ENCODE data around the gene SCTR. TPM values are rescaled to one million over a fixed set of nuclear protein-coding genes. Genes with fewer than 3 reads are reported as not detected.
"Not testable (repeated sequence)": the region's sequence is repeated elsewhere in the genome, so short reads cannot be mapped to it uniquely, and the experiment has no call there.

Gene SCTR
- polyA plus RNA-seq, 3 donors, result 7.4 to 11.2 (median 8.3) TPM

DNA sequence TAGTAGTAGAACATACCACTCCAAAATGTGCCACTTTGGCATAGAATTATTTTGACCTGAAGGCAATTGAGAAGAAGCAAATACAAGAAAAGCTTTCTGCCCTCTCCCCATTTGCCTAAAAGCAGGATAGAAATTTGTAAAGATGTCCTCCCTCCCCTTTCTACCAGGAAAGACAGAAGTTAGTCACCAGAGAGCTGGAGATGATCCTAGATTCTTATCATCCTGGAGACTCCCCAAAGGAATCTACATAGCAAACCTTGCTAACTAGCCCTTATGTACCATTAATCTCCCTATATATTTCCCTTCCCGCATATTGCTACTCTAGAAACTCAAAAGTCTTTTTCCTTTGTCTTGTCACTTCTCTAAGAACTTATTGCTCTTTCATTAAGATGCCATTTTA is 105.2 kb downstream of the SCTR start:
- no peak for DNase-seq (ENCODE audit: low read depth in 3 of 3, low spot score in 2 of 3)

DNA sequence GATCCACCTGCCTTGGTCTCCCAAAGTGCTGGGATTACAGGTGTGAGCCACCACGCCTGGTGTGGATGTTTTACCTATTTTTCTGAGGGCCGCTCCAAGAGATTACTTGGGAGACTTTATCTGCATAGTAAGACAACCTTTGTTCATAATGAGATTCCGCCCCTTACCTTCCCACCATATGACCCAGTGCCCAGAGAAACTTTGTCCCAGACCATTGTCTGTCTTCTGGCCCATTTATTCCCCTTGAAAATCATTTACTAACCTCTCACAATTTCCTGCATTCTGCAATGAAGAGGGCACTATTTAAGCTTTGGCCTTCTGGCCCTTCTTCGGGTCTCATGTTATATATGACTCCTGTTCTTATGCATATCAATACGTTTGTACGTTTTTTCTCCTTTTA is 106.4 kb downstream of the SCTR start:
- DNase-seq (ENCODE audit: low read depth in 3 of 3, low spot score in 2 of 3), result no peak

DNA sequence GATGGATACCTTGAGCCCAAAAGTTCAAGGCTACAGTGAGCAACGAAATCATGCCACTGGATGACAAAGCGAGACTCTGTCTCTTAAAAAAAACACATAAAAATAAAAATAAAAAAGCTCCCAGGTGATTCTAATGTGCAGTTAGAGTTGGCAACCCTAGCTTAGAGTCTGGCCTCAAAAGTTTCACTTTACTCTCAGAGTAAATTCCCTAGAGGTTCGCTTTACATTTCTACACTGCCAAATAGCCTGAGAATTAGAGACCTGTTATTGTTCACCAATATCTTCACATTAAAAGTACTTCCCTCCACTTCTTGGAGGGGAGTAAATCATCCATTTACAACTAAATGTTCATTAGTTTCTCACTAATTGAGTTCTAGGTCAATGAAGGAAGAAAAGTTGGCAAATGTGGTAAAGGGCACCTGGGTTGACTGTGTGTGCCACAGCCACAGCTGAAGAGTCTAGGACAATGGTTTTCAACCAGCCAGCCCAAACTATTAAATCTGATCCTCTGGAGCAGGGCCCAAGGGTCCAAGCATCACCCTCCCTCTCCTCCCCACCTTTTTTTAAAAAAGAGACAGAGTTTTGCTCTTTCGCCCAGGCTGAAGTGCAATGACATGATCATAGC is 107.9 kb downstream of the SCTR start:
- no peak for DNase-seq (ENCODE audit: low read depth in 3 of 3, low spot score in 2 of 3)

DNA sequence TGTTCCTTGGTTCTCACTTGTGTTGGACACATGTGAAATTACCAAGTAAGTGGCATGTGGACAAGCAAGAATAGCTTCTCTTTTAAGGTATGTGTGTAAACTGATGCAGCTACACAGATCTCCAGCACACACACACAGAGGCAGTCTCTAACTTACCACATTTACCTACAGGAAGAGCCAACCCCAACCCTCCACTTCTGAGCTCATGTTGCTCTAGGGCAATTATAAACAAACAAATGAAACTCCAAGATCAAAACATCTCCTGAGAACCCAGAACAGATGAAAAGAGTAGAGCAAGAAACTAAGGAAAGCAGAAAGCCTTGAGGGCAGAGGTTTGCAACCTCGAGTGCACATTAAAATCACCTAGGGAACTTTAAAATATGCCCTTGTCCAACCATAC is 108.7 kb downstream of the SCTR start:
- no peak for DNase-seq (ENCODE audit: low read depth in 3 of 3, low spot score in 2 of 3)

DNA sequence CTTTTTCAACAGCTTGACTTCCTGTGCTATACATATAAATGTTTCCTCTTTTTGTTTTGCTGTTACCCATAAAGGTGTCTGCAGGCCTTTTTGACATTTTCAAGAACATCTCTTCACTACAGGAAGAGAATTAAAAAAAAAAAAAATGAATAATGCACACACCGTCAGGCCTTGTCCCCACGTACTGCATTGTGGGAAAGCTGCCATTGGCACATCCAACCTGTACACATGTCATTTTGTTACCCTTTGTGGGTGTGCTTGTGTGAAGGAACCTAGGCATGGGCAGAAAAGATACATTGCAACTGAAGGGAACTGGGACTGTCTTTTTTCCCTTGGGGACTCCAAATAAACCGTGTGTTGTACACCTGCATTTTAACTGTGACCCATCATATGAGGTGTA is 109.4 kb downstream of the SCTR start:
- DNase-seq (ENCODE audit: low read depth in 3 of 3, low spot score in 2 of 3), result no peak

DNA sequence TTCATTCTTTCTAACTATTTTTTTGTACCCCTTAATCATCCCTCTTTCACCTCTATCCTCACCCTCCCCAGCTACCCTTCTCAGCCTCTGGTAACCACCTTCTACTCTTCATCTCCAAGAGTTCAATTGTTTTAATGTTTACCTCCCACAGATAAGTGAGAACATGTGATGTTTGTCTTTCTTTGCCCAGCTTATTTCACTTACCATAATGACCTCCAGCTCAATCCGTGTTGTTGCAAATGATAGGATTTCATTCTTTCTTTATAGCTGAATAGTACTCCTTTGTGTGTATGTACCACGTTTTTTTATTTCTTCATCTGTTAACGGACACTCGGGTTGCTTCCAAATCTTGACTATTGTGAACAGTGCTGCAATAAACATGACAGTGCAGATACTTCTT is 114.8 kb downstream of the SCTR start:
- no peak for DNase-seq (ENCODE audit: low read depth in 3 of 3, low spot score in 2 of 3)

DNA sequence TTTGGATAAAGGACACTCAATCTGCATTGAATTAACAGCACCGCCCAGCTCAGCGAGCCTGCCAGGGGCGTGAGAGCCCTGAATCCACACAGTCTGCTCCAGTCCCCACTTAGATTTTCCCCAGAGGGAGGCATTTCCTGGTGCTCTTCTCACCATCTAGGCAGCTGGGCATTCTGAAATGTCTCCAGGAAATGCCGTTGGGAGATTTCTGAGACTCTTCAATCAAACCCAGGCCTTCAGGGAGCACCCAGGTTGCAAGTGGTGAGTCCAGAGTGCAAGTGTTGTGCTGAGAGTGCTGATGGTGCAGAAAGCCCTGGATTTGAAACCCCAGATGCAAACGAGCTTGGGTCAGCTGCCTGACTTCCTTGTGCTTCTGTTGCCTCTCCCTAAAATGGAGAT is 116.1 kb downstream of the SCTR start:
- DNase-seq (ENCODE audit: low read depth in 3 of 3, low spot score in 2 of 3), result no peak

DNA sequence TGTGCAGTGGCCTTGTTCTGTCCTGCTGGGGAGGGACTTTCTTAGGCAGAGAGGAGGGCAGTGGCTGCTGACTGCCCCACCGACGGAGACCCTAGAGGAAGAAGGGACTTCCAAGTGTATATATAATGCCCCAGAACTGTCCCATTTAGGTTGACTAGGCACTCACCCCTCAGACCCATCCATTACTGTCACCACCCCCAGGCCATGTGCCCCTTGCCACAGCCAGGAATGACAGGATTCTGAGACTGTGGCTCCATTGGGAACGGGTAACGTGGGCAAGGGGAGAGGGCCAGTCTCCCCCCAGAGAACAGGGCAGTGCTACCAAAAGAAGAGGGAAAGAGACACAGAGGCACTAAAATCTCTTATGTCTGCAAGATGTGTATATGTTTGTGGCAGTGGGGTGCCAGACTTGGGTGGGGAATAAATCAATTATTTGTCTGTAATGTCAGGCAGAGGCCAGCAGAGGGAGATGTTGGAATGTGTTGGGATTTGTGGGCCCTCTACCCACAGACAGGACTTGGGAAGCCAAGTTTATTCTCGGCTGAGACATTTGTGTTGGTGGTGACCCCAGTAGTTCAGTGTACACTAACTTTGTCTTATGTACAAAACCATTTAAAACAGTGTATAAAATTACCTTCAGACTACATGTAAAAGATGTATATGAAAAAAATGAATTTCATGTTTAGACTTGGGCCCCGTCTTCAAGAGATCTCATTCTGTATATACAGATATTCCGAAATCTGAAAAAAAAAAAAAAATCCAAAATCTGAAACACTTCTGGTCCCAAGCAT is 116.7 kb downstream of the SCTR start:
- DNase-seq (ENCODE audit: low read depth in 3 of 3, low spot score in 2 of 3), result no peak

DNA sequence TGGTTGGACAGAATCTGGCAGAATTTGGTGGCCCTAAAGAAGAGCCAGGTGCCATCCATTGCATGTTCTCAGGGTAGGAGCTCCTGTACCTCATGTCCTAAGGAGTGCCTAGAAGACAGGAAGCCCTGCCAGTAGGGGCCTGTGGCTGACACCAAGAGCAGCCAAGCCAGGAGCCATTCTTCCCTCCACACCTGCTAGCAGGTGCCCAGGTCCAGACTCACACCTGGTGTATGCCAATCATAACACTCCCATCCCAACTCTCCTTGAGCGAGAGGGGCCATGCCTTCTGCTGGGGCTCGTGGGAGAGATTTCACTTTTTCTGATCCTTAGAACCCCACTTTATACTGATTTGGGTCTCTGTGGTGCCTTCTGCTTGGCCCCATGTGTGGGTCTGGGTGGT is 119.1 kb downstream of the SCTR start:
- no peak for DNase-seq (ENCODE audit: low read depth in 3 of 3, low spot score in 2 of 3)

DNA sequence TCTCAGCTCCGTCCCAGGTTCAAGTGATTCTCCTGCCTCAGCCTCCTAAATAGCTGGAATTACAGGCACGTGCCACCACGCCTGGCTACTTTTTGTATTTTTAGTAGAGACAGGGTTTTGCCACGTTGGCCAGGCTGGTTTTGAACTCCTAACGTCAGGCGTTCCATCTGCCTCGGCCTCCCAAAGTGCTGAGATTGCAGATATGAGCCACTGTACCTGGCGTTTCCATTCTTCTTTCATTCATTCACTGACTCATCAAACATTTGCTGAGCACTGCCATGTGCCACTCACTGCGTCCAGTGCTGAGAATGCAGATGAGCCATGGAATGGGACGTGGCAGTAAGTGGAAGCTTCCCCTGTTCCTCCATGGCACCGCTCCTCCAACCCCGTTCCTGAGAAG is 120.7 kb downstream of the SCTR start:
- DNase-seq (ENCODE audit: low read depth in 3 of 3, low spot score in 2 of 3), result not testable (repeated sequence)

DNA sequence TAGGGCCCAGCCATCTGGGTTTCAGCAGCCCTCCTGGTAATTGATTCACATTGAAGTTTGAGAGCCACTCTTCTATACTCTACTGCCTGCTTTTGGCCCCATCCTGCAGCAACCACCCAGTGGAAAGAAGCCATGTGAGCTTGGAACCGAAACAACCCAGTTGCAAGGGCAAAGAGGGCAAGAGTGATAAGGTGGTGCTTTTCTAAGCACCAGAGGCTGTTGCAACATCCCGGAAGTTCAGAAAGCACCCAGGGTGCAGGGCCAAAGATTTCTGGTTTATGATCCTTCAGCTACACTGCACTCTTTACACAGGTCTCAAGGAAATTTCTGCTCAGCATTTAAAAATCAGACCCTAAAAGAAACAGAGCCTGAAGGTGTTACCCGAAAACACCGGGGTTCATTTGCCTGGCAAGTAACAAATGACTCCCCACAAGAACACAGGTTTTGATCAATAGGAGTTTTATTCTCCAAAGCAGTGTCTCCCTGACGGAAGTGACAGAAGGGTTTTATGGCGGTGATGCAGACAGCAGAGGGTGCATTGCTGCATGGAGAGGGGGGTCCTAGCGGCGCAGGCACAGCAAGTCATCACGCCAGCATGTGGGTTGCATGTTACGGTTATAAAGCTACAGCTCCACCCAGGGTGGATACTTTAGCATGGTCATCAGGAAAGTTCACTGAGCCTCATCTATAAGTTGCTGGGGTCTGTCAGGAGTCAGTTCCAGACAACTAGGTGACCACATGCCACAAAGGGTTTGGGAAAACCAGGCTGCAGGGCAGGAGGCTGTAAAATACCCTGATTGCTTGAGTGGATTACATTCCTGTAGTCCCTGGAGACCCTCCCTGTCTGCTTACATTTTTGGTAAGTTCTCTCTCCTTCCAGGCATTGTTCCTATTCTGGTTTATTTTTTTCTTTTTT is 121.4 kb downstream of the SCTR start:
- no peak for DNase-seq (ENCODE audit: low read depth in 3 of 3, low spot score in 2 of 3)

DNA sequence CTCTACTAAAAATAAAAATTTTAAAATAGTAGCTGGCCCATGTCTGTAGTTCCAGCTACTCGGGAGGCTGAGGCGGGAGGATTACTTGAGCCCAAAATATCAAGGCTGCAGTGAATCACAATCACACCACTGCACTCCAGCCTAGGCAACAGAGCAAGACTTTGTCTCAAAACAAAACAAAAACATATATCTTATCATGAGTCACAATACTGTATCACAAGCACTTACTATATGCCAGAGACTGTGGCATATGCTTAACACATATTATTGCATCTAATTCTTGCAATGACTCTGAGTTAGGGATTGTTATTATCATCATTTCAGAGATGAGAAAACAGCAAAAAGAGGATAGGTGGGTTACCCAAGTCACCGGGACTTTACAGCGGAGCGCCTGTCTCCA is 122.2 kb downstream of the SCTR start:
- DNase-seq (ENCODE audit: low read depth in 3 of 3, low spot score in 2 of 3), result no peak

DNA sequence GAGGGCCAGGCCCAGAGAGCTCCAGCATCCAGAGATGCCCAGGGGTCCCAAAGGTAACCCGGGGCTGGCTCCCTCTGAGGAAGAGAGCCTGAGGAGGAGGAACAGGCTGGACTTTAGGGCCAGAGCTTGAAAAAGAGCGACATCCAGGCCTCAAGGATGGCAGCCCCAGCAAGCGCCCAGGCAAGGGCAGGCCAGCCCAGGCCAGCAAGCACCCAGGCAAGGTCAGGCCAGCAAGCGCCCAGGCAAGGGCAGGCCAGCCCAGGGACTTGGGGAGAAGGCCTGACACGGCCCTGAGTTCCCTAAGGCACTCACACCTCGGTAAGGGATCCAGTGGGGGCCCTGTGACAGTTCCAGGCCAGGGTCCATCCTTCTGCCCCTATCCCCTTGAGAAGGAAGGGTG is 127.1 kb downstream of the SCTR start:
- DNase-seq (ENCODE audit: low read depth in 3 of 3, low spot score in 2 of 3), result no peak

DNA sequence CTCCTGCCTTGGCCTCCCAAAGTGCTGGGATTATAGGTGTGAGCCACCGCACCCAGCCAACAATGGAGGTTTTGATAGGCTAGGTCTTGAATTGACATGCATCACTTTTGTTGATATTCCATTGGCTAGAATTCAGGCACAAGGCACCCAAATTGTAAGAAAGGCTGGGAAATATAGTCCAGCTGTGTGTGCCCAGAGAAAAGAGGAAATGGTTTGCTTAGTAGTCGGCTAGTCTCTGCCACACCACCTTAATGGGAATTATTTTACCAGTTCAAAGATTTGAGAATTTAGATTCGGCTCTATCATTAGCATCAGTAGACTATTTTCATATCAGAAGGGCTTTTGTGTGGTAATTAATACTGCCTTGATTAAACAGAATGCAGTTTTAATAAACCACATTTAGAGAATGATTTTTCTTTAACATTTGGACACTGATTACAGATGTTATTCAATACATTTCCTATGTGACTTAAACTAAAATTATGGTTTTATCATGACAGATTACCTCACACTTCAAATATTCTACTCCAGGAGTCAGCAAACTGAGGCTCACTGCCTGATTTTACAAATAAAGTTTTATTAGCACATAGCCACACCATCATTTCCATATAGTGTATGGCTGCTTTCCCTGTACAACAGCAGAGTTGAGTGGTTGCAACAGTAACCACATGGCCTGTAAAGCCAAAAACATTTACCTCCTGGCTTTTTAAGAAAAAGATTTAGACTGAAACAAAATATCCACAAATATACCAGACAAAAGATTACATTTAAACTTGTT is 130.1 kb downstream of the SCTR start:
- DNase-seq (ENCODE audit: low read depth in 3 of 3, low spot score in 2 of 3), result no peak

Other genes starting within 250 kb of the SCTR start
- 10 to 100 TPM; 24.4 to 27.4 (median 27.3) TPM for gene C2orf76, start 157.6 kb downstream of the SCTR start, polyA plus RNA-seq (ENCODE audit: insufficient read length in 3 of 3)
- gene DBI, start 157.5 kb downstream of the SCTR start, polyA plus RNA-seq (ENCODE audit: insufficient read length in 3 of 3), result 100 to 1,000 TPM; 252 to 308 (median 290) TPM
- gene TMEM37, start 92.6 kb downstream of the SCTR start, polyA plus RNA-seq (ENCODE audit: insufficient read length in 3 of 3), result 10 to 100 TPM; 45.0 to 59.8 (median 56.4) TPM
- 10 to 100 TPM; 19.6 to 25.4 (median 22.9) TPM for gene CFAP221, start 20.0 kb upstream of the SCTR start, polyA plus RNA-seq (ENCODE audit: insufficient read length in 3 of 3)
- gene TMEM177, start 154.7 kb upstream of the SCTR start, polyA plus RNA-seq (ENCODE audit: insufficient read length in 3 of 3), result 10 to 100 TPM; 17.1 to 18.4 (median 17.4) TPM
- 10 to 100 TPM; 25.1 to 27.4 (median 25.4) TPM for gene PTPN4, start 235.4 kb upstream of the SCTR start, polyA plus RNA-seq (ENCODE audit: insufficient read length in 3 of 3)

Data from right renal cortex interstitium (tissue), 3 donors.